HG02642 (cell line): ENCODE data around the gene LCE6A.

Experiments
- ATAC-seq: cut with Tn5 transposase; IDR thresholded peaks from one replicate; pipeline ENCODE4 v1.9.1; 2021; ENCODE audit warnings: mild to moderate bottlenecking; ENCODE audit not compliant: unreplicated experiment, poor library complexity

LCE6A gene

GRCh38 chr1:152842556-152842955 lies at the start of gene LCE6A:
TSS of gene LCE6A (plus strand) at chr1:152842856. CDS start at chr1:152843521, 665 bp downstream.
- ATAC-seq: no peak

GRCh38 chr1:152795686-152796085 lies 47.0 kb upstream of the LCE6A start:
- ATAC-seq: no peak

- ATAC-seq: no peak
Observed at GRCh38 chr1:152796421-152796820, 46.2 kb upstream of the LCE6A start, which contains the start of gene LCE1D. TSS of gene LCE1D (plus strand) at chr1:152796721. CDS start at chr1:152797795, 1,074 bp downstream.

DNA sequence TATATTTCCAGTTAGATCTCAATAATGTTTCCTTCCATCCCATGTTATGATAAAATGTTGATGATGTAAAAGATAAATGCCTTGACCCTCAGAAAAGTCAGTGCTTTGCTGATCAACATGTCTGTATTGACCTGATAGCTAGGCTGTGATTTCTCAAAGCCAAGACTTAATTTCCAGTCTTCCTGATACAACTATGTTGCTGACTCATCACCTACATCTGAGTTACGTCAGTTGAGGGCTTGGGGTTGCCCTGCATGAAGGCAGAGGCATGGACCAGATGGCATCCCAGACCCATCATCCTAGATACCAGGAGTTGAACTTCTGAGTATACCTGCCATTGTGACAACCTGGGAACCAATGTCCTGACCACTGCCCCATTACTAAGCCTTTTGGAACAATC lies 41.3 kb upstream of the LCE6A start:
- ATAC-seq: no peak

- ATAC-seq: no peak
Observed at GRCh38 chr1:152806576-152806975, 36.1 kb upstream of the LCE6A start, which contains the start of gene LCE1C. TSS of gene LCE1C (minus strand) at chr1:152806651. CDS start at chr1:152805478, 1,173 bp downstream.

DNA sequence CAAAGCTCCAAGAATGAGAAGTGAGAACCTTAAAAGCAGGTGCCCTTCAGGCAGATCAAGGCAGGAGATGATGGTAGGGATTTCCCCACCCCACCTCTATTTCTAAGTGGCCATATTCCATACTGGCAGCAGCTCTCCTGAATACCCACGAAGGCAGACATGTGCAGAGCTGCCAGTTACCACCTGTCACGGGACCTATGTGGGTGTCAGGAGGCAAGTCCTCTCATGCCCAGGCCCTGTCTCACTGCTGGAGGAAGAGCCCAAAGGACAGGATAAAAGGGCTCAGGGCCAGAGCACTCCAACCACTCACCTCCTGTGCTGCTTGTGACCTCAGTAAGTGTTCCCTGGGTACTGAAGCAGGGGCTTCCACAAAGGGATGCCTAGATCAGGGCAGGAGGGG lies 31.6 kb upstream of the LCE6A start:
- no peak for ATAC-seq

DNA sequence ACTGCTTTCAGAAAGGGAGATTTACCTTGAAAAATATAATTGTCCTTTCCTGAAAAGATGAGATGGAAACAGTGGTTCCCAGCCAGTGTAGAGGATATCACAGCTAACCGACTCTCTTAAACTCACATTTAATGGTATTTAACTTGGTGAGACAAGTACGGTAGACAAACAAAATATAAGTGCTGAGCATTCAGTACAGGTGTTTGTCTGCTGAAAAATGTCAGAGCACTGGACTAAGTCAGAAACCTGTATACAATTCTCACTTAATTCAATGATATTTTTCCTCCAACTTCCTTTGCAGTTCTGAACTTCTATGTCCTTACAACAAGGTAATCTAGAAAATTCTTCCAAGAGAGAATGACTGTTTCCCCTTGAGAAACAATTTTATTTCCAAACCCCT lies 31.0 kb upstream of the LCE6A start, which contains the start of gene LCE1B:
Gene LCE1B, plus strand, starts transcription at position 301 of the 400 bp plus-strand sequence. CDS start 476 bp downstream, outside the sequence.
- ATAC-seq: no peak

GRCh38 chr1:152817309-152817708 lies 25.3 kb upstream of the LCE6A start:
- ATAC-seq: no peak

- ATAC-seq: no peak
Observed at GRCh38 chr1:152823294-152823693, 19.4 kb upstream of the LCE6A start.

DNA sequence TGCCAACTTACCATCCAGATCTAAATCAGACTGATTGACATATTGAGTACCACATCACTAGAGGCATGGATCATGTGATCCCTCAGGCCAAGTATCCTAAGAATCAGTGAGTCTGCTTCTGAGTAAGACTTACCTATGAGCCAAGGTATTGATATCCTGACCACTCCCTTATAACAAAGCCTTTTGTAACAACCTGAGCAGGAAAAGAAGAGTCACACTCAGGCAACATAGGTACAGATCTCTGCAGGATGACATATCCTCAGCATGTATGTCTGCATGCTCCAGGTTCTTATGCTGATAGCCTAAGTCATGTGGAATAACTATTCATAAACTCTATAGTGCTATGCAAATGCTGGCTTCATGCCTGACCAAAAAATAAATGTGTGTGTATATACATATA lies 17.7 kb upstream of the LCE6A start:
- no peak for ATAC-seq

DNA sequence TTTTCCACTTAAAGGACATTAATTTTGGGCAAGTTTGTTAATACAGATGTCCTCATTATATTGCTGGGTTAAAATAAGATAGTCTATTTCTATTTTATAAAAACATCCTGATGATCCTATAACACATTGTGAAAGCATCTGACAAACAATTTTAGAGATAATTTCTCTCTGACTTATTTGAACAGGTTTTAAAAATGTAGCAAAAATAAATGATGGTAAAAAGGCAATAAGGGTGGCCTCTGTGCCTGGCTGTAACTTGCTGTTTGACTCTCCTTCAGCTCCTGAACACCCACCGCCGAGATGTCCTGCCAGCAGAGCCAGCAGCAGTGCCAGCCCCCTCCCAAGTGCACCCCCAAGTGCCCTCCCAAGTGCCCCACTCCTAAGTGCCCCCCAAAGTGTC lies 15.5 kb upstream of the LCE6A start, which contains the start of gene LCE1A:
Gene LCE1A, plus strand, starts transcription at position 301 of the 400 bp plus-strand sequence. Its CDS starts 0 bp downstream, at position 301.
- no peak for ATAC-seq

GRCh38 chr1:152836870-152837269 lies 5.8 kb upstream of the LCE6A start:
- no peak for ATAC-seq

DNA sequence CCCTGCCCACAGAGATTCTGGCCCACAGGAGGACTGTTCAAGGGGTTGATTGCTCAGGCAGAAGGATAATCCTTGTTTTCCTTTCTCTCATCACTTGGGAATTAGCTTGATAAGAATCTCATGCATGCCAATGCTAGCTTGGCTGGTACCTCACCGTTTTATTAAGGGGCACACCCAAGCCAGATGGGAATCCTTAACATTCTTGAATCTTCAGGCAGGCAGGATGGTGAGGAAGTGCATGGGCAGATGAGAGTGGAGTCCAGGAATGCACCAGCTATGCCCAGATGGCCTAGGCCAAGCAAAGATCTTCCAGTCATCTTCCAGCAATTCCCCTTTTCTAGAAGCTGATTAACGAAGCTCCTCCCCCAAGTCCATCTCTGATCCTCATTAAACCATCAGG lies 13.0 kb downstream of the LCE6A start:
- ATAC-seq: no peak

DNA sequence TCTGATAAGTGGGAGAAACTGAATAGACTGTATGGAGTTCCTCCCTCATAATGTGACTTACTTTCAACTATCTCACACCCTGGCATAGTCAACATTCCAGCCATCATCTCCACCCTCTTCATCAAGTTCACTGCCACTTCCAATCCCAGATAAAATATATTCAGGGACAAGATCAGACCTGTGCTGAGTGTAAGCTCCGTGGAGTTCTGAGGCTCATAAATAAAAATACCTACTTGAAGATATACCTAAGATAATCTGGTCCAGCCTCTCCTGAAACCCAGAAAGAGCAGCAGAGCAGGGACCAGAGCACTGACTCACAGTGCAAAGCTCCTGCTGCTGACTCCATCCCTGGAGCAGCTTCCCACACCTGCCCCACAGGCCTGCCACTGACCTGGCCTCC lies 15.4 kb downstream of the LCE6A start:
- ATAC-seq: no peak

DNA sequence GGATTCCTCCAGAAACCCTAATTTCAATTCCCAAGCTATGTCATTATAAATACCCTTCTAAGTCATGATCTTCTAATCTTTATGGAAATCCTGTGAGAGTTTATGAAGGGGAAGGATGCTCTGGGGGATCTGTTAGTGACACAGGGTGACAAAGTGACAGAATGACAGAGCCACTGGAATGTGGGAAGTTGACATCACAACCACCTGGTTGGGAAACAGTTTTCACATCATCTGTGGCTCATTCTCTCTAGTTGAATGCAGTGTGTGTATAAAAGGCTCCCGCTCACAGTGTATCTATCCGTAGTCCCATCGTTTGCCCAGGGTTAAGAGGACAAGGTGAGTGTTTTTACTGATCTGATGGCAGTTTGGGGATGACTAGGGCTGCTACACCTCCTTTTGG lies 17.0 kb downstream of the LCE6A start, which contains the start of gene LCE7A:
Gene LCE7A, plus strand, starts transcription at position 301 of the 400 bp plus-strand sequence. CDS start 702 bp downstream, outside the sequence.
- ATAC-seq: no peak

- no peak for ATAC-seq
Observed at GRCh38 chr1:152860129-152860528, 17.5 kb downstream of the LCE6A start.

GRCh38 chr1:152861374-152861773 lies 18.7 kb downstream of the LCE6A start:
- no peak for ATAC-seq

DNA sequence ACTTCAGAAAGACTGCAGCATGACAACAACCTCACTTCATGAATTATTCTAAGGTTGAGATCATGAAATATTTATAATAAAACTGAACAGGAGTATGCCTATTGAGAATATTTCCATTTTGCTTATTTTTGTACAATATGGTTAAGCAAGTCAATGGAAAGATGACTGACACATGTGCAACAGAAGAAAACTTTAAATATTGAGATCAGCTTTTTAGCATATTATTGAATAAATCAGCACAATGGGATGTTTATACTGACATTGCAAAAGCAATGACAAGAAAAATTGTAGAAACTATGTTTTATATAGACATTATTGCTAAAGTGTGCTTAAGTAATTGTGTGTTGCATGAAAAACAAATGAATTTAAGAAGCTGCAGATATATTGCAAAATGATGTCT lies 21.8 kb downstream of the LCE6A start:
- ATAC-seq: no peak

- no peak for ATAC-seq
Observed at GRCh38 chr1:152866321-152866720, 23.7 kb downstream of the LCE6A start.

- peak; percentile 59 for ATAC-seq
Observed at GRCh38 chr1:152869808-152870419, 27.3 kb downstream of the LCE6A start.

DNA sequence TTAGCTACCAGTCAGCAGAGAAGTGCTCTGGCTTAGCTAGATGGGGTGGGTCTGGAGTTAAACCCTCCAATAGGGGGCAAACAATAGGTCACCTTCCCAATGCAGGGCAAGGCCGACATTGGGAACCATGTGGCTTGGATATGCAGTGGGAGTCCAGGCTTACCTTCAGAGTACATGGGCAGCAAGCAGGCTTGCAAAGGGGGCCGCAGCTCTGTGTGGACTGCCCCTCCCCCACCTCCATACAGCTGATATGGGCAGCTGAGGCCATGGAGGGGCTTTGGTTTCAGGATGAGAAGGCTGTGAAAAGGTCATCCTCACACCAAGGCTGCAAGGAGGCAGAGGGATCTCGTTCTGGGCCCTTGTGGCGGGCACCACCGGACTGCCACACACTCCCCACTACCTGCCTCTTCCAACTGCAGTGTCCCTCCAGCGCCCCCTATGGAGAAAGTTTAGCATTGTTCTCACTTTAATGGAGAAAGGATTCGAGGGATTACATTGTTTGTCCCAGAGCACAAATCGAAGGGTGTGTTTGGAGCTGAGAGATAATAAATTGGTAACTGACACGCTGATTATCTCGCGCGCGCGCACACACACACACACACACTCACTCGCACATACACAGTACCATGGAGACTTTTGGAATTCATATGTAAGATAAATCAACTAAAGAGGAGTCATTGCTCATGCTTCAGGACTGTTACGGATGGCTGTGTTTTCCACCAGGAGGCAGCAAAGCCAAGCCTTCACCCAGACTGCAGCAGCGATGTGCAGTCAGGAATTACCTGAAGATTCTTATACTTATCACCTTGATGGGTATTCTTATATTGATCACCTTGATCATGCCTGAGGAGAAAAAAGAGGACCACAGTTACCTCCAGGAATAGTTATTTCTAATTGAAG lies 28.4 kb downstream of the LCE6A start:
- no peak for ATAC-seq
